Fibroblast of pulmonary artery (primary cell): Measurements from ENCODE around the gene PLA2G2D.
A peak's percentile ranks its signal among the peaks of the same experiment; 100 is the strongest.

ENCODE experiments used
- DNase-seq: peaks from one replicate; pipeline ENCODE4 v3.0.0-alpha.2; 2010; ENCODE audit warnings: low read depth
- H3K4me3 ChIP-seq: replicated peaks from 2 replicates; pipeline ENCODE4 v1.5.1; 2011; ENCODE audit warnings: low read depth, mild to moderate bottlenecking, control low read depth, low read length, moderate library complexity
- CTCF ChIP-seq: IDR thresholded peaks from 2 replicates; pipeline ENCODE4 v1.5.1; 2011; ENCODE audit warnings: mild to moderate bottlenecking, control low read depth, low read length, inconsistent platforms; ENCODE audit errors: missing control alignments

The PLA2G2D gene

GRCh38 chr1:20119347-20119746 lies at the start of gene PLA2G2D:
Gene PLA2G2D, minus strand, starts transcription at chr1:20119536. Its CDS starts 38 bp downstream, at chr1:20119498.
- no peak for DNase-seq
- TF ChIP-seq CTCF = no peak

GRCh38 chr1:20168564-20169491 lies 49.5 kb upstream of the PLA2G2D start:
- H3K4me3 ChIP-seq = no peak overlapping the region
- TF ChIP-seq CTCF = no peak
- no peak for DNase-seq

More at GRCh38 chr1:20119347-20119746, at the start of gene PLA2G2D:
- H3K4me3 ChIP-seq = no peak within 1 kb of the TSS

- DNase-seq = no peak
- no peak overlapping the region for H3K4me3 ChIP-seq
- no peak for TF ChIP-seq CTCF
Observed at GRCh38 chr1:20167126-20167525, 47.8 kb upstream of the PLA2G2D start.

GRCh38 chr1:20166051-20166450 lies 46.7 kb upstream of the PLA2G2D start:
- DNase-seq = peak; percentile 63
- no peak overlapping the region for H3K4me3 ChIP-seq
- no peak for TF ChIP-seq CTCF

GRCh38 chr1:20165522-20165951 lies 46.2 kb upstream of the PLA2G2D start:
- peak; percentile 33 for DNase-seq
- TF ChIP-seq CTCF = peak; percentile 41
- H3K4me3 ChIP-seq = no peak overlapping the region

- H3K4me3 ChIP-seq = no peak overlapping the region
- peak; percentile 32 for TF ChIP-seq CTCF
- peak; percentile 50 for DNase-seq
Observed at GRCh38 chr1:20164694-20165202, 45.4 kb upstream of the PLA2G2D start.
